H1 (cell line): ENCODE data around the gene HABP4. TPM values are rescaled to one million over a fixed set of nuclear protein-coding genes. Genes with fewer than 3 reads are reported as not detected.

ENCODE experiments used
- CTCF ChIA-PET: fragments of 300-600 bp; sonication (Branson Sonifier 250); formaldehyde crosslinking; loops from one replicate; lab custom pipeline; 2021; ENCODE audit not compliant: partially characterized antibody; lab: Charles Lee
- POLR2A ChIA-PET: fragments of 300-600 bp; sonication (Branson Sonifier 250); formaldehyde crosslinking; loops from one replicate; lab custom pipeline; 2021; ENCODE audit warnings: inconsistent platforms; ENCODE audit not compliant: partially characterized antibody; lab: Charles Lee
- DNase-seq, 2 experiments: peaks; one replicate each; pipeline versions ENCODE4 v3.0.0 to v3.0.0-alpha.2; 2010 to 2022; ENCODE audit warnings: low spot score in 2 of 2, low read depth in 1 of 2, mixed read lengths in 1 of 2
- FAIRE-seq: peaks from 2 replicates; lab custom pipeline; 2011; peaks lifted over from hg19 to GRCh38; lab: Jason Lieb, UNC
- H2AFZ ChIP-seq: 2 replicates; pipeline ENCODE4 v1.8.1; 2012; ENCODE audit warnings: low read length, inconsistent platforms
- H2AK5ac ChIP-seq: 2 replicates; pipeline ENCODE4 v1.6.1; 2013; ENCODE audit warnings: low read depth, low read length
- H2BK120ac ChIP-seq: replicated peaks from 2 replicates; pipeline ENCODE3; 2013; ENCODE audit warnings: low read depth, low read length, inconsistent platforms
- H2BK12ac ChIP-seq: 2 replicates; pipeline ENCODE4 v1.6.1; 2013; ENCODE audit warnings: low read depth, low read length
- H2BK15ac ChIP-seq: 2 replicates; pipeline ENCODE4 v1.6.1; 2013; ENCODE audit warnings: low read length
- H2BK20ac ChIP-seq: 2 replicates; pipeline ENCODE4 v1.6.1; 2013; ENCODE audit warnings: low read length
- H2BK5ac ChIP-seq: 2 replicates; pipeline ENCODE4 v1.6.1; 2013; ENCODE audit warnings: low read depth, low read length
- H3K14ac ChIP-seq: 2 replicates; pipeline ENCODE4 v1.6.1; 2013; ENCODE audit warnings: inconsistent platforms; ENCODE audit not compliant: insufficient read length
- H3K18ac ChIP-seq: 2 replicates; pipeline ENCODE4 v1.6.1; 2013; ENCODE audit warnings: low read length; ENCODE audit errors: extremely low read depth
- H3K23ac ChIP-seq: 2 replicates; pipeline ENCODE4 v1.6.1; 2013; ENCODE audit warnings: inconsistent platforms; ENCODE audit not compliant: insufficient read length
- H3K23me2 ChIP-seq: 2 replicates; pipeline ENCODE4 v1.6.1; 2013; ENCODE audit warnings: low read depth, low read length
- H3K27ac ChIP-seq: 2 replicates; pipeline ENCODE4 v1.6.1; 2011; ENCODE audit warnings: low read depth, low read length, inconsistent platforms
- H3K27me3 ChIP-seq, 4 experiments: replicated peaks in 1 of 4; 1 replicate in 1 of 4; 2 replicates in 3 of 4; pipeline versions ENCODE4 v1.6.1 to v1.8.1; 2011 to 2013; ENCODE audit warnings: low read length in 3 of 4, mild to moderate bottlenecking in 3 of 4, inconsistent platforms in 2 of 4, mixed read lengths in 2 of 4, moderate library complexity in 1 of 4; ENCODE audit not compliant: control insufficient read depth in 3 of 4, insufficient read depth in 3 of 4; ENCODE audit errors: extremely low read depth in 1 of 4
- H3K36me3 ChIP-seq, 4 experiments: 2 replicates each; pipeline versions ENCODE4 v1.6.1 to v1.8.1; 2011 to 2013; ENCODE audit warnings: mild to moderate bottlenecking in 4 of 4, low read length in 3 of 4, moderate library complexity in 2 of 4, control low read depth in 1 of 4, inconsistent platforms in 1 of 4; ENCODE audit not compliant: insufficient read depth in 4 of 4, control insufficient read depth in 2 of 4
- H3K4ac ChIP-seq: replicated peaks from 2 replicates; pipeline ENCODE3; 2013; ENCODE audit warnings: low read length, low read depth, mixed read lengths, inconsistent platforms; ENCODE audit not compliant: insufficient read length
- H3K4me1 ChIP-seq, 4 experiments: replicated peaks in 1 of 4; 1 replicate in 1 of 4; 2 replicates in 3 of 4; pipeline versions ENCODE4 v1.6.1 to v1.8.1; 2011 to 2013; ENCODE audit warnings: low read length in 3 of 4, inconsistent platforms in 2 of 4, mixed read lengths in 1 of 4; ENCODE audit not compliant: insufficient read depth in 4 of 4, control insufficient read depth in 3 of 4
- H3K4me2 ChIP-seq, 2 experiments: 2 replicates each; pipeline versions ENCODE4 v1.6.1 to v1.8.1; 2011 to 2013; ENCODE audit warnings: low read depth in 2 of 2, low read length in 2 of 2, control low read depth in 1 of 2, inconsistent platforms in 1 of 2, mild to moderate bottlenecking in 1 of 2; ENCODE audit not compliant: insufficient read depth in 1 of 2
- H3K4me3 ChIP-seq, 4 experiments: fragments of 200-600, 300-600 bp in 1 of 4; sonication (generic), shearing (Covaris generic), sonication (Bioruptor Twin) in 1 of 4; 2 replicates each; pipeline versions ENCODE4 v1.5.1 to v1.8.1; 2011 to 2016; ENCODE audit warnings: low read length in 4 of 4, low read depth in 3 of 4, control low read depth in 2 of 4, inconsistent platforms in 2 of 4, mild to moderate bottlenecking in 2 of 4, mixed read lengths in 1 of 4, moderate library complexity in 1 of 4; ENCODE audit not compliant: insufficient read depth in 2 of 4; ENCODE audit errors: extremely low read depth in 1 of 4
- H3K56ac ChIP-seq: replicated peaks from 2 replicates; pipeline ENCODE3; 2013; ENCODE audit warnings: low read depth, mild to moderate bottlenecking, mixed read lengths, low read length, inconsistent platforms; ENCODE audit not compliant: insufficient read length
- H3K79me1 ChIP-seq: 2 replicates; pipeline ENCODE4 v1.6.1; 2013; ENCODE audit warnings: low read depth, low read length, control low read depth
- H3K79me2 ChIP-seq, 2 experiments: 2 replicates each; pipeline versions ENCODE4 v1.6.1 to v1.8.1; 2012 to 2013; ENCODE audit warnings: low read length in 2 of 2, mild to moderate bottlenecking in 2 of 2, inconsistent platforms in 1 of 2; ENCODE audit not compliant: insufficient read depth in 2 of 2, control insufficient read depth in 1 of 2
- H3K9ac ChIP-seq, 4 experiments: replicated peaks in 1 of 4; 1 replicate in 1 of 4; 2 replicates in 3 of 4; pipeline versions ENCODE4 v1.6.1 to v1.8.1; 2011 to 2013; ENCODE audit warnings: low read depth in 3 of 4, low read length in 3 of 4, control low read depth in 2 of 4, mild to moderate bottlenecking in 2 of 4, moderate library complexity in 2 of 4, inconsistent platforms in 1 of 4; ENCODE audit errors: extremely low read depth in 1 of 4
- H3K9me3 ChIP-seq, 2 experiments: 2 replicates each; pipeline versions ENCODE4 v1.6.1 to v1.8.1; 2012 to 2013; ENCODE audit warnings: mild to moderate bottlenecking in 2 of 2, moderate library complexity in 2 of 2, control low read depth in 1 of 2, inconsistent platforms in 1 of 2, low read depth in 1 of 2, low read length in 1 of 2, mixed read lengths in 1 of 2; ENCODE audit not compliant: insufficient read depth in 2 of 2
- H4K20me1 ChIP-seq, 2 experiments: replicated peaks in 1 of 2; 2 replicates each; pipeline versions ENCODE3 to v1.8.1; 2011 to 2013; ENCODE audit warnings: inconsistent platforms in 2 of 2, low read length in 2 of 2, mild to moderate bottlenecking in 1 of 2; ENCODE audit not compliant: insufficient read depth in 2 of 2, control insufficient read depth in 1 of 2
- H4K5ac ChIP-seq: 2 replicates; pipeline ENCODE4 v1.6.1; 2013; ENCODE audit warnings: low read length, low read depth, mixed read lengths, inconsistent platforms; ENCODE audit not compliant: insufficient read length
- H4K8ac ChIP-seq: 2 replicates; pipeline ENCODE4 v1.8.0; 2013; ENCODE audit warnings: mild to moderate bottlenecking, moderate library complexity, low read length, inconsistent platforms; ENCODE audit not compliant: insufficient read depth; ENCODE audit errors: extremely low read depth
- H4K91ac ChIP-seq: replicated peaks from 2 replicates; pipeline ENCODE3; 2013; ENCODE audit warnings: low read length, mixed read lengths, inconsistent platforms; ENCODE audit not compliant: insufficient read length
- BCL11A ChIP-seq, 2 experiments: IDR thresholded peaks; one replicate each; pipeline ENCODE4 v1.6.1; 2011; ENCODE audit warnings: low read depth in 2 of 2, low read length in 2 of 2, mild to moderate bottlenecking in 2 of 2
- CEBPB ChIP-seq: IDR thresholded peaks from 2 replicates; pipeline ENCODE4 v1.6.1; 2012; ENCODE audit warnings: low read depth, low read length
- CTBP2 ChIP-seq: IDR thresholded peaks from 2 replicates; pipeline ENCODE4 v1.7.0; 2011; ENCODE audit warnings: borderline replicate concordance, mild to moderate bottlenecking, moderate library complexity, mixed read lengths, low read length; ENCODE audit not compliant: insufficient read depth, insufficient read length
- EZH2 ChIP-seq: fragments of 200-600 bp; sonication (generic); IDR thresholded peaks from 2 replicates; pipeline ENCODE4 v1.7.1; 2012; ENCODE audit warnings: low read depth, mild to moderate bottlenecking, moderate library complexity, low read length, inconsistent platforms; ENCODE audit not compliant: severe bottlenecking
- GTF2F1 ChIP-seq: IDR thresholded peaks from 2 replicates; pipeline ENCODE4 v1.6.1; 2012; ENCODE audit warnings: low read depth, low read length, improper control_type of control experiment, borderline replicate concordance
- HDAC6 ChIP-seq: IDR thresholded peaks from one replicate; pipeline ENCODE4 v1.7.1; 2012; ENCODE audit warnings: low read depth, mild to moderate bottlenecking, inconsistent platforms, low read length, moderate library complexity
- JUN ChIP-seq: IDR thresholded peaks from 2 replicates; pipeline ENCODE4 v1.6.1; 2011; ENCODE audit warnings: low read depth, mild to moderate bottlenecking, improper control_type of control experiment, low read length
- PHF8 ChIP-seq: fragments of 200-600 bp; sonication (generic); conservative IDR thresholded peaks from 2 replicates; pipeline ENCODE4 v1.7.1; 2012; ENCODE audit warnings: low read depth, mild to moderate bottlenecking, inconsistent platforms, low read length, moderate library complexity
- SAP30 ChIP-seq: fragments of 300-600 bp; sonication (generic); IDR thresholded peaks from 2 replicates; pipeline ENCODE4 v1.7.1; 2012; ENCODE audit warnings: low read length, moderate library complexity, mild to moderate bottlenecking, inconsistent platforms; ENCODE audit not compliant: insufficient read depth, insufficient replicate concordance
- SP4 ChIP-seq: IDR thresholded peaks from 2 replicates; pipeline ENCODE4 v1.6.1; 2012; ENCODE audit warnings: low read length, inconsistent platforms
- SUZ12 ChIP-seq: fragments of 200-600 bp; sonication (generic); IDR thresholded peaks from 2 replicates; pipeline ENCODE4 v1.6.1; 2012; ENCODE audit warnings: mild to moderate bottlenecking, inconsistent platforms, low read length, moderate library complexity, mixed read lengths
- YY1 ChIP-seq: IDR thresholded peaks from 2 replicates; pipeline ENCODE4 v1.6.1; 2011; ENCODE audit warnings: low read depth, mild to moderate bottlenecking, low read length
- WGBS, 2 experiments: shearing (Covaris generic) in 1 of 2; methylation state at CpG; one replicate each; pipeline versions ENCODE4 v1.1.6 to v1.1.7; 2013 to 2015; ENCODE audit warnings: low lambda C conversion rate in 2 of 2, mixed read lengths in 2 of 2, inconsistent platforms in 1 of 2, low coverage in 1 of 2, missing lambda C conversion rate in 1 of 2; ENCODE audit not compliant: insufficient replicate concordance in 2 of 2, insufficient coverage in 1 of 2, insufficient read length in 1 of 2; ENCODE audit errors: extremely low coverage in 1 of 2, missing lambda C conversion rate in 1 of 2; 5-methylcytosine and 5-hydroxymethylcytosine counted together
- polyA plus RNA-seq, 7 experiments: library from polyadenylated mRNA; depleted of rRNA in 3 of 7; stranded (reverse) in 5 of 7; unstranded in 2 of 7; fragments of >200 nt in 5 of 7; fragments of 200-250 nt in 2 of 7; gene quantifications; 1 replicate in 5 of 7; 2 replicates in 1 of 7; 4 replicates in 1 of 7; pipeline versions ENCODE4 v1.2.1 to v1.2.3, GENCODE V29; 2011 to 2013; ENCODE audit warnings: missing spikeins in 2 of 7, mixed read lengths in 2 of 7
- total RNA-seq: library from RNA; stranded (reverse); fragmentation: NEBNext Ultra II Directional; extraction: Animal tissue kit (Norgen Biotek cat#: 25700); gene quantifications from 2 replicates; pipeline ENCODE4 v1.2.1, GENCODE V29; 2021
- TF ChIP-seq, protein P1 (sequence below): IDR thresholded peaks from 2 replicates; pipeline ENCODE4 v1.6.1; 2012; ENCODE audit warnings: low read length, inconsistent platforms

HABP4 gene
- total and polyA plus RNA-seq, 2 of the 8 experiments (the other 6 are each of a cell fraction or from before 2014, with no cell fraction given) = 3.3 to 11.2 TPM

DNA sequence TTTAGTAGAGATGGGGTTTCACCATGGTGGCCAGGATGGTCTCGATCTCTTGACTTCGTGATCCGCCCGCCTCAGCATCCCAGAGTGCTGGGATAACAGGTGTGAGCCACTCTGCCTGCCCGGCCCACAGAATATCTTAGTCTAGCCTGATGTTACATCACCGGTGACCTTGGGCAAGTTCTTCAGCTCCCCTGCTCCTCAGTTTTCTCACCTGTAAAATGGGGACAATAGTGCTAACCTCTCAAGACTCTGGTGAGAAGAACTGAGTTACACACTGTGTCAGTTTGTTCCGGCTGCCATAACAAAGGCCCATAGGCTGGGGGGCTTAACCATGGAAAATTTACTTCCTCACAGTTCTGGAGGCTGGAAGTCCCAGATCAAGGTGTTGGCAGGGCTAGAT, 12.5 kb upstream of the HABP4 start:
- no peak overlapping the region for H4K8ac ChIP-seq
- no peak overlapping the region for H3K14ac ChIP-seq
- no peak overlapping the region for H2AFZ ChIP-seq
- no peaks in the 10 kb centered on the region for H3K23me2 ChIP-seq
- H3K56ac ChIP-seq = no peak overlapping the region
- FAIRE-seq = no peak
- H4K5ac ChIP-seq = no peak overlapping the region
- ChIA-PET CTCF (interaction anchor here (1.1 to 1.7 kb wide), 3 partner anchors 11 to 229 kb away, joined by 3 to 4 read pairs (median 3); partner anchors contain the start of gene HABP4), POLR2A (no interaction called here)
- no peak overlapping the region for H3K18ac ChIP-seq
- H2BK15ac ChIP-seq = no peak overlapping the region
- no peaks in the 10 kb centered on the region for H3K79me1 ChIP-seq
- H4K20me1 ChIP-seq = no peaks in the 10 kb centered on the region
- H3K23ac ChIP-seq = no peak overlapping the region
- no peak overlapping the region for H3K4ac ChIP-seq
- H3K79me2 ChIP-seq = no peaks in the 10 kb centered on the region
- H2BK12ac ChIP-seq = no peak overlapping the region
- H2BK5ac ChIP-seq = no peak overlapping the region
- no peak overlapping the region for H3K4me3 ChIP-seq
- DNase-seq = no peak
- H3K27ac ChIP-seq = no peak overlapping the region
- H2BK20ac ChIP-seq = no peak overlapping the region
- WGBS, 2 experiments = 89% methylated on average over 7 of the region's 7 CpGs; no CpG with 5 or more reads in 1 of the 2 experiments
- no peaks in the 10 kb centered on the region for H3K9me3 ChIP-seq
- H3K9ac ChIP-seq = no peak overlapping the region
- no peak overlapping the region for H4K91ac ChIP-seq
- no peaks in the 10 kb centered on the region for H3K4me1 ChIP-seq
- H2BK120ac ChIP-seq = no peak overlapping the region
- no peaks in the 10 kb centered on the region for H3K36me3 ChIP-seq
- H3K27me3 ChIP-seq = no peaks in the 10 kb centered on the region
- no peak overlapping the region for H3K4me2 ChIP-seq
- H2AK5ac ChIP-seq = no peak overlapping the region
- no peak for TF ChIP-seq BCL11A (IDR thresholded peaks at IDR 0.05; ENCODE audit: low read depth in 2 of 2, low read length in 2 of 2)
- TF ChIP-seq SP4 = no peak
- TF ChIP-seq GTF2F1 = no peak
- TF ChIP-seq CTBP2 = no peak
- TF ChIP-seq HDAC6 = no peak
- TF ChIP-seq JUN = no peak
- TF ChIP-seq YY1 = no peak
- TF ChIP-seq EZH2 = no peak
- TF ChIP-seq SUZ12 = no peak
- TF ChIP-seq CEBPB = no peak
- no peak for TF ChIP-seq PHF8
- TF ChIP-seq SAP30 = no peak
- TF ChIP-seq, protein P1, sequence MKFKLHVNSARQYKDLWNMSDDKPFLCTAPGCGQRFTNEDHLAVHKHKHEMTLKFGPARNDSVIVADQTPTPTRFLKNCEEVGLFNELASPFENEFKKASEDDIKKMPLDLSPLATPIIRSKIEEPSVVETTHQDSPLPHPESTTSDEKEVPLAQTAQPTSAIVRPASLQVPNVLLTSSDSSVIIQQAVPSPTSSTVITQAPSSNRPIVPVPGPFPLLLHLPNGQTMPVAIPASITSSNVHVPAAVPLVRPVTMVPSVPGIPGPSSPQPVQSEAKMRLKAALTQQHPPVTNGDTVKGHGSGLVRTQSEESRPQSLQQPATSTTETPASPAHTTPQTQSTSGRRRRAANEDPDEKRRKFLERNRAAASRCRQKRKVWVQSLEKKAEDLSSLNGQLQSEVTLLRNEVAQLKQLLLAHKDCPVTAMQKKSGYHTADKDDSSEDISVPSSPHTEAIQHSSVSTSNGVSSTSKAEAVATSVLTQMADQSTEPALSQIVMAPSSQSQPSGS = no peak
